HG03135 (cell line): ENCODE measurements around the gene HSD17B1.
"Not testable (repeated sequence)": the region's sequence is repeated elsewhere in the genome, so short reads cannot be mapped to it uniquely, and the experiment has no call there.

Experiments used
- ATAC-seq: cut with Tn5 transposase; IDR thresholded peaks from one replicate; pipeline ENCODE4 v1.9.1; 2021; ENCODE audit warnings: mild to moderate bottlenecking, moderate library complexity; ENCODE audit not compliant: unreplicated experiment

The HSD17B1 gene

GRCh38 chr17:42522798-42523278, 29.9 kb upstream of the HSD17B1 start:
- ATAC-seq: no peak

GRCh38 chr17:42525221-42525620, 27.5 kb upstream of the HSD17B1 start:
- ATAC-seq: no peak

DNA sequence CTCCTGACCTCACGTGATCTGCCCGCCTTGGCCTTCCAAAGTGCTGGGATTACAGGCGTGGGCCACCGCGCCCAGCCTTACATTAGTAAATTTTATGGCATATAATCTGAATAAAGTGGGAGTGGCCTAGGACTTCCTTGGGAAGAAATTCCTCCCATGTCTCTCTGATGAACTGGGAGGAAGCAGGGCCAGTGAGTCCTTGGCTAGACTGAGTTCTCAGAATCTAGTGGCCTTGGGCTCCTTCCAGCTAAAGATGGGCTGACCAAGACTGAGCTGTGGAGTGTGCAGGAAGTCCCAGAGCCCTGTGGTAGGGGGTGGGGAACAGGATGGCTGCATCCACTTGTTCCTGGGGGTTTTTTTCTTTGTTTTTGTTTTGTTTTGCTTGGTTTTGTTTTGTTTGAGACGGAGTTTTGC, 26.7 kb upstream of the HSD17B1 start:
- ATAC-seq: no peak

DNA sequence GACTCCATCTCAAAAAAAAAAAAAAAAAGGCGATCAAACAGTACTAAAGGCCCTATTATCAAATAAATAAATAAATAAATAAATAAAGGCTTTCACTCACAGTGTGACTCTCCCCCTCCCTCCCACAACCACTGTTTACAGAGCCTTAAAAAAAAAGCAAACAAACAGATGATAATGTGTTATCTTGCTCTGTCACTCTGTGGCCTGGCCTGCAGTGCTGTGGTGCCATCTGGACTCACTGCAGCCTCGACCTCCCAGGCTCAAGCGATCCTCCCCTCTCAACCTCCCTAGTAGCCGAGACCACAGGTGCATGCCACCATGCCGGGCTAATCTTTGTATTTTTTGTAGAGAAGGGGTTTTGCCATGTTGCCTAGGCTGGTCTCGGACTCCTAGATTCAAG, 24.8 kb upstream of the HSD17B1 start:
- no peak for ATAC-seq

DNA sequence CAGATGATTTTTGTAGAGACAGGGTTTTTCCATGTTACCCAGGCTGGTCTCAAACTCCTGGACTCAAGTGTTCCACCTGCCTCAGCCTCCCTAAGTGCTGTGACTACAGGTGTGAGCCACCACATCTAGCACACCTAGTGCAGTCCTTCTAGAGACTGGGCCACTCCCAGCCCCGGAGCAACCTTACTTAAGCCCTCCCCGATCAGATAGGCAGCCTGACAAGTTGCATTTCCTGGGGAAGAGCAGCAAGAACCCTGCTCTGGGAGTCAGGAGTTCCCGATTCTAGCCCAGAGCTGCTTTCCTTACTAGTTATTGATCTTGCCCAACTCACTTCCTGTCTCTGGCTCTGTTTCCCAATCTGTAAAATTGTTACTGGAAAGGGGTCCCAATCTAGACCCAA, 23.7 kb upstream of the HSD17B1 start:
- no peak for ATAC-seq

DNA sequence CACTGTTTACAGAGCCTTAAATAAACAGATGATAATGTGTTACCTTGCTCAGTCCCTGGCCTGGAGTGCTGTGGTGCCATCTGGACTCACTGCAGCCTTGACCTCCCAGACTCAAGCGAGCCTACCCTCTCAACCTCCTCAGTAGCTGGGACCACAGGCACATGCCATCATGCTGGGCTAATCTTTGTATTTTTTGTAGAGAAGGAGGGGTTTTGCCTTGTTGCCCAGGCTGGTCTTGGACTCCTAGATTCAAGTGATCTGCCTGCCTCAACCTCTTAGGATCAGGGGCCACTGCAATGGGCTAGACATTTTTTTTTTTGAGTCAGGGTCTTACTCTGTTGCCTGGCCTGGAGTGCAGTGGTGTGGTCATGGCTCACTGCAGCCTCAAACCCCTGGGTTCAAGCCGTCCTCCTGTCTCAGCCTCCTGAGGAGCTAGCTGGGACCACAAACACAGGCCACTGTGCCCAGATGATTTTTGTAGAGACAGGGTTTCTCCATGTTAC, 21.7 kb upstream of the HSD17B1 start:
- ATAC-seq: no peak

DNA sequence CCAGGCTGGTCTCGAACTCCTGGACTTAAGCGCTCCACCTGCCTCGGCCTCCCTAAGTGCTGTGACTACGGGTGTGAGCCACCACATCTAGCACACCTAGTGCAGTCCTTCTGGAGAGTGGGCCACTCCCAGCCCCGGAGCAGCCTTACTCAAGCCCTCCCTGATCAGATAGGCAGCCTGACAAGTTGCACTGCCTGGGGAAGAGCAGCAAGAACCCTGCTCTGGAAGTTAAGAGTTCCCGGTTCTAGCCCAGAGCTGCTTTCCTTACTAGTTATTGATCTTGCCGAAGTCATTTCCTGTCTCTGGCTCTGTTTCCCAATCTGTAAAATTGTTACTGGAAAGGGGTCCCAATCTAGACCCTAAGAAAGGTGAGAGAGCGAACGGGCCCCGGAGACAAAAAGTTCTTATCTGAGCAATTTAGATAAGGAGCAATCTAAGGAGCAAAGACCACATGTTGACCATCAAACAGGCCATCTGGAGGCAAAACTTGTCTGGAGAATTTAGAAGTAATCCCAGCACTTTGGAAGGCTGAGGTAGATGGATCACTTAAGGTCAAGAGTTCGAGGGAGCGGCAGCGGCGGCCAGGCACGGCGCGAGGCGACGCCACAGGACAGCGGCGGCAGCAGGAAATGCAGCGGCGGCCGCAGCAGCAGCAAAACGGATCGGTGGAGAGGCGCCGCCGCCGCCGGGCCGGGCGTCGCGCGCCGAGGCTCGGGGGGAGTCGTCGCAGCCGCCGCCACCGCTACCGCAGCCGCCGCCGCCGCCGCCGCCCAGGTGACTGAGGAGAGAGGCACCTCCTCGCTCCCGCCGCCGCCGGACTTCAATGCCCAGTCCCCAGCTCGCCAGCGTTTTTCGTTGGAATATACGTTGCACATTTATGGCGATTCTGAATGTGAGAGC, 21.0 kb upstream of the HSD17B1 start:
- ATAC-seq: no peak

DNA sequence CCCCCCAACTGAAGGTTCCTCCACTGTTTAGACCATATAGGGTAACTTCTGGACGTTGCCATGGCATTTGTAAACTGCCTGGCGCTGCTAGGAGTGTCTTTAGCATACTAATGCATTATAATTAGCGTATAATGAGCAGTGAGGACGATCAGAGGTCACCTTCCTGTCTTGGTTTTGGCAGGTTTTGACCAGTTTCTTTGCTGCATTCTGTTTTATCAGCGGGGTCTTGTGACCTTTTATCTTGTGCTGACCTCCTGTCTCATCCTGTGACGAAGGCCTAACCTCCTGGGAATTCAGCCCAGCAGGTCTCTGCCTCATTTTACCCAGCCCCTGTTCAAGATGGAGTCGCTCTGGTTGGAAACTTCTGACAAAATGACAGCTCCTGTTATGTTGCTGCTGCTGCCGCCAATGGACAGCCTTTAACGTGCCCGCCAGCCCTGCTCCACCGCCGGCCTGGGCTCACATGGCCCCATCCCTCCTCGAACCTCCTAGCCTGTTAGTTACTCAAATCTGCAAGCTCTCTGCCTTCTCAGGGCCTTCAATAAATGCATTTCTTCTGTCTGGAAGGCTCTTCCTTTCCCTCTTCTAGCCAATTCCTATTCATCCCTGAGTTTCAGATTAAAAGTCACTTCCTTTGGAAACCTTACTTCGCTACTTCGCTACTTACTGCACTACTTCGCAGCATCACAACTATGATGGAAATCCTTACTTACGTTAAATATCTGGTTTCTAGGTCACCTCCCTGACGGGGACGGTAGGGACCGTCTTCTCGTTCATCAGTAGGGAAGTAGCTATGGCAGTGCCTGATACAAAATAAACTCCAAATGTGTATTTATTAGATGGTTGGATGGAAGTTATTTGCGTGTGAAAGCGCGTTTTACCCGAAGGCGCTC, 17.3 kb upstream of the HSD17B1 start:
- ATAC-seq: no peak

DNA sequence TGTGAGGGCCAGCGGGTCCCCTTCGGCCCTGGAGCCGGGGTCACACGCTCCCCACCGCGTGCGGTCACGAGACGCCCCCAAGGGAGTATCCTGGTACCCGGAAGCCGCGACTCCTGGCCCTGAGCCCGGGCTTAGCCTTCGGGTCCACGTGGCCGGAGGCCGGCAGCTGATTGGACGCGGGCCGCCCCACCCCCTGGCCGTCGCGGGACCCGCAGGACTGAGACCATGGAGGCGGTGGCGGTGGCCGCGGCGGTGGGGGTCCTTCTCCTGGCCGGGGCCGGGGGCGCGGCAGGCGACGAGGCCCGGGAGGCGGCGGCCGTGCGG, 16.7 kb upstream of the HSD17B1 start, which contains the start of gene NAGLU:
Gene NAGLU, plus strand, starts transcription at position 194 of the 324 bp plus-strand sequence. Its CDS starts 32 bp downstream, at position 226.
- ATAC-seq: peak; percentile 85

- ATAC-seq: peak; percentile 45
Measured at GRCh38 chr17:42536372-42537155, 16.2 kb upstream of the HSD17B1 start.

GRCh38 chr17:42537156-42537805, 15.4 kb upstream of the HSD17B1 start:
- ATAC-seq: no peak

GRCh38 chr17:42537826-42538451, 14.8 kb upstream of the HSD17B1 start:
- no peak for ATAC-seq

GRCh38 chr17:42538482-42538881, 14.2 kb upstream of the HSD17B1 start:
- no peak for ATAC-seq

- ATAC-seq: not testable (repeated sequence)
Measured at GRCh38 chr17:42540558-42540957, 12.2 kb upstream of the HSD17B1 start.

DNA sequence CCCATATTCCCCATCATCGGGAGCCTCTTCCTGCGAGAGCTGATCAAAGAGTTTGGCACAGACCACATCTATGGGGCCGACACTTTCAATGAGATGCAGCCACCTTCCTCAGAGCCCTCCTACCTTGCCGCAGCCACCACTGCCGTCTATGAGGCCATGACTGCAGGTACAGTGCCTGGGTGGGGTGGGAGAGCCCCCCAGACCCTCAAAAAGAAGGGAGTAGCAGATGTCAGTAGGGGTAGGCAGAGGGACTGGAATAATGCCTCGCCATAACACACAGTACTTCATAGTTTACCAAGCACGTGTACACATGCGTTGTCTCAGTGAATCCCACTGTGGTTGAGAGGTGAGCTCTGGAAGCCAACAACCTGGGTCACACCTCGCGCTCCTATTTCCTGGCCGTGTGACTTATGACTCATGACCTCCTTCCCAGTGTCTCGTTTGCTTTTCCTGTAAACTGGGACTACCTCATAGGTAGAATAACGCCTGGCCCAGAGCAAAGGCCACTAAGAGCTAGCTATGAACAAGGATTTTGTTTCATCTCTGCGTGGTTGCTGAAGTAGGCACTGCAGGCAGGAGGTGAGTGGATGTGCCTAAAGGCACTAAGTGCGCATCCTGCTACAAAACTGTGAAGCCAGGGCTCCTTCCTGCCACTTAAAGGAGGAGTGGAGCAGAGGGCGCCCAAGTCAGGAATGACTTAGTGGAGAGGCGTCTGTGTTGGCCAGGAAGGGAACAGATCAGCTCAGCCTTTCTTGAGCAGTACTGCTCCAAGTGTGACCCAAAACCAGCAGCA, 11.5 kb upstream of the HSD17B1 start:
- no peak for ATAC-seq

GRCh38 chr17:42543190-42544079, 9.3 kb upstream of the HSD17B1 start:
- no peak for ATAC-seq

DNA sequence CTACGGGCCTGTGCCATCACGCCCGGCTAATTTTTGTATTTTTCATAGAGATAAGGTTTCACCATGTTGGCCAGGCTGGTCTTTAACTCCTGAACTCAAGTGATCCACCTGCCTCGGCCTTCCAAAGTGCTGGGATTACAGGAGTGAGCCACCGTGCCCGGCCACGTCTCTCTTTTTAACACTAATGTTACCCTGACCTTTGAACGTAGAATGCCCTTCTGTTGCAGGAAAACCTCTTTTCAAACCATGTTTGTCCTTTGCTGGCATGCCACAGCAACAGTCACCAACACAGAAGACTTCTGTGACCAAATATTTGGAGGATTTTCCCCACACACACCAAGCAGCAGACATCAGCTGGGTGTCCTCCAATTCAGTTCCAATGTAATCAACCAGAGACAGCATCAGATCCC, 7.8 kb upstream of the HSD17B1 start:
- ATAC-seq: no peak
